IMR-90 (cell line): ENCODE measurements around the gene RASIP1.

Source experiments
- CEBPB ChIP-seq: IDR thresholded peaks from 2 replicates; pipeline ENCODE4 v1.6.1; 2012; ENCODE audit warnings: low read depth, low read length, improper control_type of control experiment
- CHD1 ChIP-seq: IDR thresholded peaks from 2 replicates; pipeline ENCODE4 v1.6.1; 2012; ENCODE audit warnings: low read depth, low read length, improper control_type of control experiment
- FOS ChIP-seq: fragments of 150-350 bp; IDR thresholded peaks from 2 replicates; pipeline ENCODE4 v1.6.1; 2016; ENCODE audit warnings: low read depth, low read length
- MAFK ChIP-seq: IDR thresholded peaks from 2 replicates; pipeline ENCODE4 v1.6.1; 2012; ENCODE audit warnings: low read depth, low read length, improper control_type of control experiment
- MAZ ChIP-seq: IDR thresholded peaks from 2 replicates; pipeline ENCODE4 v1.6.1; 2012; ENCODE audit warnings: low read depth, mild to moderate bottlenecking, low read length, improper control_type of control experiment, moderate library complexity, borderline replicate concordance
- MXI1 ChIP-seq: IDR thresholded peaks from 2 replicates; pipeline ENCODE4 v1.6.1; 2012; ENCODE audit warnings: low read depth, mild to moderate bottlenecking, low read length, moderate library complexity, borderline replicate concordance
- POLR2A ChIP-seq: IDR thresholded peaks from 2 replicates; pipeline ENCODE4 v1.6.1; 2012; ENCODE audit warnings: mild to moderate bottlenecking, low read depth, low read length
- RAD21 ChIP-seq: IDR thresholded peaks from 2 replicates; pipeline ENCODE4 v1.6.1; 2012; ENCODE audit warnings: low read length, improper control_type of control experiment
- RFX5 ChIP-seq: IDR thresholded peaks from 2 replicates; pipeline ENCODE4 v1.8.0; 2012; ENCODE audit warnings: low read depth, mild to moderate bottlenecking, low read length, moderate library complexity
- TF ChIP-seq, protein P1 (sequence below): conservative IDR thresholded peaks from 2 replicates; pipeline ENCODE4 v1.5.1; 2012; ENCODE audit warnings: mild to moderate bottlenecking, low read depth, low read length, improper control_type of control experiment

DNA sequence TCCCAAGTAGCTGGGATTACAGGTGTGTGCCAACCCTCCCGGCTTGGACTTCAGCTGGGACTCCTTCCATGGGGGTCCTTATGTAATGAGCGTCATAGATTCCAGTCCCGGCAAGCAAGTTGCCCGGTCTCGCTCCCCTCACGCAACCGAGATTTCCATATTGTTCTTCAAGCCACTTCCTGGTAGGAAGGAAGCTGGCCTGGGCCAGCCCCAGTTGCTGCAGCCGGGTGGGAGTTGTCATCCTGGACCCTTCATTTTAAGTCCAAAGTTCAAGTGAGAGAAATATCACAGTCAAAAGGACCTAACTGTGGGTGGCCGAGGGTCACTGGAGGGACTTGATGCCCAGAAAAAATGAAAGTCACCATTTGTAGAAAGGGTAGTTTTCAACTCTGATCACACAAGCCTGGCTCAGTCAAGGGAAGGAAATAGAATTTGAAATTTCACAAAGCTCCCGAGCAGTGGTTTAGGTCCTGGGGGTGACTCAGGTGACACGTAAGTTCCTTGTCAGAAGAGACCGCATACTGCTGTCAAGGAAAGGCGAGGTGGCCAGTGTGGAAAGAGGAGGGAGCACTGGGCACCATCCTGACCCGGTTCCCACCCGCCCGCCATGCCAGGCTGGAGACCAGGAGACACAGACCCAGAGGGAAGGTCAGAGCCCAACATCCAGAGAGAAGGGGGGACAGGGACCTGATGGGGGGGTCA is 20.2 kb upstream of the RASIP1 start:
- TF ChIP-seq, protein P1, sequence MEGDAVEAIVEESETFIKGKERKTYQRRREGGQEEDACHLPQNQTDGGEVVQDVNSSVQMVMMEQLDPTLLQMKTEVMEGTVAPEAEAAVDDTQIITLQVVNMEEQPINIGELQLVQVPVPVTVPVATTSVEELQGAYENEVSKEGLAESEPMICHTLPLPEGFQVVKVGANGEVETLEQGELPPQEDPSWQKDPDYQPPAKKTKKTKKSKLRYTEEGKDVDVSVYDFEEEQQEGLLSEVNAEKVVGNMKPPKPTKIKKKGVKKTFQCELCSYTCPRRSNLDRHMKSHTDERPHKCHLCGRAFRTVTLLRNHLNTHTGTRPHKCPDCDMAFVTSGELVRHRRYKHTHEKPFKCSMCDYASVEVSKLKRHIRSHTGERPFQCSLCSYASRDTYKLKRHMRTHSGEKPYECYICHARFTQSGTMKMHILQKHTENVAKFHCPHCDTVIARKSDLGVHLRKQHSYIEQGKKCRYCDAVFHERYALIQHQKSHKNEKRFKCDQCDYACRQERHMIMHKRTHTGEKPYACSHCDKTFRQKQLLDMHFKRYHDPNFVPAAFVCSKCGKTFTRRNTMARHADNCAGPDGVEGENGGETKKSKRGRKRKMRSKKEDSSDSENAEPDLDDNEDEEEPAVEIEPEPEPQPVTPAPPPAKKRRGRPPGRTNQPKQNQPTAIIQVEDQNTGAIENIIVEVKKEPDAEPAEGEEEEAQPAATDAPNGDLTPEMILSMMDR, result no peak
- no peak for TF ChIP-seq POLR2A
- no peak for TF ChIP-seq RFX5
- TF ChIP-seq FOS, result no peak
- no peak for TF ChIP-seq MAZ
- TF ChIP-seq CEBPB, result no peak
- TF ChIP-seq MXI1, result no peak
- no peak for TF ChIP-seq RAD21
- TF ChIP-seq CHD1, result no peak
- no peak for TF ChIP-seq MAFK
